ENCODE results near the gene AIP. TPM values are rescaled to one million over a fixed set of nuclear protein-coding genes. Genes with fewer than 3 reads are reported as not detected.

Gene AIP
- total and polyA plus RNA-seq, 2 donors (not counting 1 experiment from before 2014, with no cell fraction given) = 127 to 205 TPM

- Histone ChIP-seq H2AFZ (ENCODE audit: insufficient read depth, low read depth, low read length, poor library complexity, severe bottlenecking) (no peak overlapping the region), H3K27me3 (replicated peaks in 1 of 4; ENCODE audit: control extremely low read depth in 1 of 4, control insufficient read depth in 3 of 4, insufficient read depth in 4 of 4, low read length in 3 of 4) (peaks cover 0 to 27% (median 5%) of the 10 kb centered on the region in 4 experiments), H3K4me1 (ENCODE audit: control insufficient read depth in 2 of 2, insufficient read depth in 2 of 2, low read length in 2 of 2) (peaks cover under 1 to 1% of the 10 kb centered on the region in 2 donors), H3K36me3 (replicated peaks in 1 of 2; ENCODE audit: control extremely low read depth in 1 of 2, control insufficient read depth in 1 of 2, extremely low read depth in 1 of 2, insufficient read depth in 2 of 2, low read length in 1 of 2) (no peaks in the 10 kb centered on the region), H3K79me2 (ENCODE audit: control insufficient read depth, insufficient read depth, low read length) (no peaks in the 10 kb centered on the region), H3K4me2 (replicated peaks; ENCODE audit: low read depth, low read length, poor library complexity, severe bottlenecking) (no peak overlapping the region), H4K20me1 (ENCODE audit: control insufficient read depth, insufficient read depth, low read length, poor library complexity, severe bottlenecking) (no peaks in the 10 kb centered on the region), H3K4me3 (ENCODE audit: control extremely low read depth in 1 of 5, extremely low read depth in 1 of 5, insufficient read depth in 1 of 5, low read depth in 2 of 5, low read length in 4 of 5) (no peak overlapping the region), H3K9me3 (ENCODE audit: control extremely low read depth in 1 of 3, control insufficient read depth in 2 of 3, insufficient read depth in 1 of 3, low read length in 2 of 3) (no peaks in the 10 kb centered on the region), H3K27ac (ENCODE audit: low read length in 2 of 2) (no peak overlapping the region), H3K9ac (ENCODE audit: low read length) (no peak overlapping the region)
- CTCF ChIA-PET = no interaction called here
- POLR2A ChIA-PET = interaction anchor here (0.5 kb wide), 1 partner anchor 51 kb away, joined by 3 read pairs; no protein-coding TSS in a partner anchor
- WGBS (ENCODE audit: insufficient coverage) = 83% methylated on average over 2 of the region's 7 CpGs
- Mint-ChIP-seq H3K4me3 (no peak overlapping the region), H3K27ac (no peak overlapping the region), H3K9me3 (ENCODE audit: insufficient read depth) (no peaks in the 10 kb centered on the region), H3K4me1 (peaks cover 1% of the 10 kb centered on the region), H3K27me3 (peaks cover 29% of the 10 kb centered on the region)
- DNase-seq (no peak), ATAC-seq (ENCODE audit: low read depth) (no peak)
- TF ChIP-seq, protein P1, sequence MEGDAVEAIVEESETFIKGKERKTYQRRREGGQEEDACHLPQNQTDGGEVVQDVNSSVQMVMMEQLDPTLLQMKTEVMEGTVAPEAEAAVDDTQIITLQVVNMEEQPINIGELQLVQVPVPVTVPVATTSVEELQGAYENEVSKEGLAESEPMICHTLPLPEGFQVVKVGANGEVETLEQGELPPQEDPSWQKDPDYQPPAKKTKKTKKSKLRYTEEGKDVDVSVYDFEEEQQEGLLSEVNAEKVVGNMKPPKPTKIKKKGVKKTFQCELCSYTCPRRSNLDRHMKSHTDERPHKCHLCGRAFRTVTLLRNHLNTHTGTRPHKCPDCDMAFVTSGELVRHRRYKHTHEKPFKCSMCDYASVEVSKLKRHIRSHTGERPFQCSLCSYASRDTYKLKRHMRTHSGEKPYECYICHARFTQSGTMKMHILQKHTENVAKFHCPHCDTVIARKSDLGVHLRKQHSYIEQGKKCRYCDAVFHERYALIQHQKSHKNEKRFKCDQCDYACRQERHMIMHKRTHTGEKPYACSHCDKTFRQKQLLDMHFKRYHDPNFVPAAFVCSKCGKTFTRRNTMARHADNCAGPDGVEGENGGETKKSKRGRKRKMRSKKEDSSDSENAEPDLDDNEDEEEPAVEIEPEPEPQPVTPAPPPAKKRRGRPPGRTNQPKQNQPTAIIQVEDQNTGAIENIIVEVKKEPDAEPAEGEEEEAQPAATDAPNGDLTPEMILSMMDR (IDR thresholded peaks at IDR 0.05) = no peak
- TF ChIP-seq EZH2 (IDR thresholded peaks at IDR 0.05; ENCODE audit: borderline replicate concordance, insufficient read depth, low read depth, low read length, poor library complexity, severe bottlenecking) = no peak
- intact Hi-C loops (cut with micrococcal nuclease) = no loop called here
Measured at GRCh38 chr11:67514116-67514515, 31.3 kb downstream of the AIP start.

GRCh38 chr11:67516806-67517205 lies 34.0 kb downstream of the AIP start:
- Histone ChIP-seq H3K9ac (ENCODE audit: low read length) (no peak overlapping the region), H3K36me3 (replicated peaks in 1 of 2; ENCODE audit: control extremely low read depth in 1 of 2, control insufficient read depth in 1 of 2, extremely low read depth in 1 of 2, insufficient read depth in 2 of 2, low read length in 1 of 2) (no peaks in the 10 kb centered on the region), H3K4me3 (ENCODE audit: control extremely low read depth in 1 of 5, extremely low read depth in 1 of 5, insufficient read depth in 1 of 5, low read depth in 2 of 5, low read length in 4 of 5) (no peak overlapping the region), H3K27ac (ENCODE audit: low read length in 2 of 2) (no peak overlapping the region), H3K4me2 (replicated peaks; ENCODE audit: low read depth, low read length, poor library complexity, severe bottlenecking) (no peak overlapping the region), H4K20me1 (ENCODE audit: control insufficient read depth, insufficient read depth, low read length, poor library complexity, severe bottlenecking) (no peaks in the 10 kb centered on the region), H2AFZ (ENCODE audit: insufficient read depth, low read depth, low read length, poor library complexity, severe bottlenecking) (no peak overlapping the region), H3K4me1 (ENCODE audit: control insufficient read depth in 2 of 2, insufficient read depth in 2 of 2, low read length in 2 of 2) (no peaks in the 10 kb centered on the region), H3K27me3 (replicated peaks in 1 of 4; ENCODE audit: control extremely low read depth in 1 of 4, control insufficient read depth in 3 of 4, insufficient read depth in 4 of 4, low read length in 3 of 4) (peaks cover 0 to 18% (median 3%) of the 10 kb centered on the region in 4 experiments), H3K79me2 (ENCODE audit: control insufficient read depth, insufficient read depth, low read length) (no peaks in the 10 kb centered on the region), H3K9me3 (ENCODE audit: control extremely low read depth in 1 of 3, control insufficient read depth in 2 of 3, insufficient read depth in 1 of 3, low read length in 2 of 3) (peaks cover 0 to 8% (median 0%) of the 10 kb centered on the region in 3 donors)
- no peak overlapping the region for H3K4me3 Mint-ChIP-seq
- no peaks in the 10 kb centered on the region for H3K9me3 Mint-ChIP-seq (ENCODE audit: insufficient read depth)
- peaks cover 24% of the 10 kb centered on the region for H3K27me3 Mint-ChIP-seq
- TF ChIP-seq, protein P1 (IDR thresholded peaks at IDR 0.05) = no peak
- TF ChIP-seq EZH2 (IDR thresholded peaks at IDR 0.05; ENCODE audit: borderline replicate concordance, insufficient read depth, low read depth, low read length, poor library complexity, severe bottlenecking) = no peak
- DNase-seq (no peak), ATAC-seq (ENCODE audit: low read depth) (no peak)
- no peaks in the 10 kb centered on the region for H3K4me1 Mint-ChIP-seq
- WGBS (ENCODE audit: insufficient coverage) = 100% methylated on average over 9 of the region's 9 CpGs
- ChIA-PET CTCF (no interaction called here), POLR2A (no interaction called here)
- intact Hi-C loops (cut with micrococcal nuclease) = no loop called here
- H3K27ac Mint-ChIP-seq = no peak overlapping the region
